Spleen (tissue), 7 donors: ENCODE data around the gene AGRN.

Experiments
- POLR2A ChIP-seq, 3 donors: fragments of 450-650 bp; IDR thresholded peaks; one replicate each; pipeline ENCODE4 v1.5.1; 2017; ENCODE audit warnings: antibody characterized with exemption in 3 of 3, mild to moderate bottlenecking in 1 of 3
- POLR2AphosphoS5 ChIP-seq, 3 donors: sonication (generic); formaldehyde crosslinking; IDR thresholded peaks; one replicate each; pipeline ENCODE4 v1.5.1; 2017; ENCODE audit warnings: antibody characterized with exemption in 3 of 3
- TF ChIP-seq, protein P1 (sequence below), 11 experiments: fragments of 200-600 bp in 7 of 11; fragments of 450-650 bp in 4 of 11; sonication (generic) in 4 of 11; IDR thresholded peaks in 8 of 11; conservative IDR thresholded peaks in 3 of 11; 1 replicate in 7 of 11; 2 replicates in 4 of 11; pipeline versions ENCODE4 v1.4.0 to v1.8.0; 2016 to 2021; ENCODE audit warnings: antibody characterized with exemption in 11 of 11, inconsistent platforms in 4 of 11, mild to moderate bottlenecking in 1 of 11
- donor health status: DM: no; HTN: no; CAD: no; lungs with moderate emphysema.
- donor health status: DM: no; HTN: no; CAD: no.
- donor health status: DM: no; HTN: no; CAD: no.

DNA sequence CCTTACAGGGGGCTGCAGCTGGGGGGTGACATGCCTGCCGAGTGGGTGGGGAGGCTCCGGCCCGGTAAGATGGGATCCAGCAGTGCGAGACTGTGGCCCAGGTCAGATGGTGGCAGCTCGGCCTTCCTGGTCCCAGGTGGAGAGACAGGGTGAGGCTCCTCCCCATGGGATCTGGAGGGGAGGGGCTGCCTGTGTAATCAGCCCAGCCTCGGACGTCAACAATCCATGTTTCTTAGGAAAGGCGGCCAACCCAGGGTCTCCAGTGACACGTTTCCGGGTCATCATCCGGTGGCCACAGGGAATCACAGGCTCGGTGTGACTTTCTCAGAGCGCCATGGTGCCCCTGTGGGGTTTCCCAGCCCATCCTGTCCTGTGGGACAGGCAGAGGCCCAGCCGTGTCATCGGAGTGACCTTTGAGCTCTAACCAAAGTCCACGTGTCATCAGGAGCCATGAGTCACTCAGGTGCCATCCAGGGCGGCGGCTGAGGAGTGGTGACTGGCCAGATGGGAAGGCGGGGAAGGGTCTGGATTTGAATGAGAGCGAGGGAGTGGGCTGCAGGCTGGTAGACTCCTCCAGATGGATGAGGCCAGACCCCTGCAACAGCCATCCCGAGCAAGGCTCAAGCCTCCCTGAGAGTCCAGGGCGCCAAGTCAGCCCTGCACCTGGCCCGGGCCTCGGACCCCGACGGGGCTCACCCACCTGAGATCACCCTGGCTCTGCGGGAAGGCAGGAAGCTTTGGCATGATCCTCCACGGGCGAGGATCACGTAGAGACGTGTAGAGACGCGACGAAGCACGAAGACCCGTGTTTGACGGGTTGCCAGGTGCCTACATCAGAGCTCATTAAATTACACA, 13.4 kb upstream of the AGRN start:
- TF ChIP-seq POLR2AphosphoS5 (IDR thresholded peaks at IDR 0.05) = no peak
- TF ChIP-seq, protein P1, sequence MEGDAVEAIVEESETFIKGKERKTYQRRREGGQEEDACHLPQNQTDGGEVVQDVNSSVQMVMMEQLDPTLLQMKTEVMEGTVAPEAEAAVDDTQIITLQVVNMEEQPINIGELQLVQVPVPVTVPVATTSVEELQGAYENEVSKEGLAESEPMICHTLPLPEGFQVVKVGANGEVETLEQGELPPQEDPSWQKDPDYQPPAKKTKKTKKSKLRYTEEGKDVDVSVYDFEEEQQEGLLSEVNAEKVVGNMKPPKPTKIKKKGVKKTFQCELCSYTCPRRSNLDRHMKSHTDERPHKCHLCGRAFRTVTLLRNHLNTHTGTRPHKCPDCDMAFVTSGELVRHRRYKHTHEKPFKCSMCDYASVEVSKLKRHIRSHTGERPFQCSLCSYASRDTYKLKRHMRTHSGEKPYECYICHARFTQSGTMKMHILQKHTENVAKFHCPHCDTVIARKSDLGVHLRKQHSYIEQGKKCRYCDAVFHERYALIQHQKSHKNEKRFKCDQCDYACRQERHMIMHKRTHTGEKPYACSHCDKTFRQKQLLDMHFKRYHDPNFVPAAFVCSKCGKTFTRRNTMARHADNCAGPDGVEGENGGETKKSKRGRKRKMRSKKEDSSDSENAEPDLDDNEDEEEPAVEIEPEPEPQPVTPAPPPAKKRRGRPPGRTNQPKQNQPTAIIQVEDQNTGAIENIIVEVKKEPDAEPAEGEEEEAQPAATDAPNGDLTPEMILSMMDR (IDR thresholded peaks at IDR 0.05 in 8 of 11, conservative IDR thresholded peaks at IDR 0.05 in 3 of 11) = no peak
- no peak for TF ChIP-seq POLR2A (IDR thresholded peaks at IDR 0.05)
